Activated naive CD4-positive, alpha-beta T cell treated with anti-CD3 and anti-CD28 coated beads for 36 hours (primary cell): ENCODE results near the gene PLA2G5. TPM values are rescaled to one million over a fixed set of nuclear protein-coding genes. Genes with fewer than 3 reads are reported as not detected.

Experiments
- CTCF ChIA-PET: fragments of 350-600 bp; sonication (Branson Sonifier 250); formaldehyde crosslinking; loops from one replicate; lab custom pipeline; 2021; ENCODE audit warnings: antibody characterized with exemption; lab: Charles Lee
- DNase-seq: peaks from one replicate; pipeline ENCODE4 v3.0.0-alpha.2; 2020
- H3K27ac Mint-ChIP-seq: one replicate; pipeline ENCODE4 v1.8.0; 2021; ENCODE audit warnings: mild to moderate bottlenecking, mixed read lengths
- H3K27me3 Mint-ChIP-seq: one replicate; pipeline ENCODE4 v1.8.0; 2021; ENCODE audit warnings: low read depth, mixed read lengths
- H3K36me3 Mint-ChIP-seq: one replicate; pipeline ENCODE4 v1.8.0; 2021; ENCODE audit warnings: low read depth, mixed read lengths
- H3K4me1 Mint-ChIP-seq: one replicate; pipeline ENCODE4 v1.8.0; 2021; ENCODE audit warnings: low read depth, mixed read lengths
- H3K4me3 Mint-ChIP-seq: one replicate; pipeline ENCODE4 v1.8.0; 2021; ENCODE audit warnings: mild to moderate bottlenecking, moderate library complexity, mixed read lengths
- H3K9me3 Mint-ChIP-seq: one replicate; pipeline ENCODE4 v1.8.0; 2021; ENCODE audit warnings: mixed read lengths
- intact Hi-C: fragments of 100-400 bp; cut with micrococcal nuclease; formaldehyde crosslinking; loops from one replicate; pipeline ENCODE4 v1.15.1; 2023
- total RNA-seq, 2 experiments: library from RNA; stranded (reverse); gene quantifications; one replicate each; pipeline ENCODE4 v1.2.3, GENCODE V29; 2021

PLA2G5 gene
- total RNA-seq, 2 experiments from 2014 or later = not detected

DNA sequence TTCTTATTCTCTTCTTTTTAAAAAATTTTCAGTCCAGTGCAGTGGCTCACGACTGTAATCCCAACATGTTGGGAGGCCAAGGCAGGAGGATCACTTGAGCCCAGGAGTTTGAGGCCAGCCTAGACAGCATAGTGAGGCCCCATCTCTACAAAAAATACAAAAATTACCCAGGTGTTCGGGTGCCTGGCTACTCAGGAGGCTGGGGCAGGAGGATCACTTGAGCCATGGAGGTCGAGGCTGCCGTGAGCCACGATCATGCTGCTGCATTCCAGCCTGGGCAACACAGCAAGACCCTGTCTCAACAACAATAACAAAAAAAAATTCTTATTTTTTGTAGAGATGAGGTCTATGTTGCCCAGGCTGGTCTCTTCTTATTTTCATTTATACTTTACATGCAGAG, 41.5 kb downstream of the PLA2G5 start:
- CTCF ChIA-PET = no interaction called here
- intact Hi-C loops = no loop called here
- no peaks in the 10 kb centered on the region for H3K36me3 Mint-ChIP-seq

DNA sequence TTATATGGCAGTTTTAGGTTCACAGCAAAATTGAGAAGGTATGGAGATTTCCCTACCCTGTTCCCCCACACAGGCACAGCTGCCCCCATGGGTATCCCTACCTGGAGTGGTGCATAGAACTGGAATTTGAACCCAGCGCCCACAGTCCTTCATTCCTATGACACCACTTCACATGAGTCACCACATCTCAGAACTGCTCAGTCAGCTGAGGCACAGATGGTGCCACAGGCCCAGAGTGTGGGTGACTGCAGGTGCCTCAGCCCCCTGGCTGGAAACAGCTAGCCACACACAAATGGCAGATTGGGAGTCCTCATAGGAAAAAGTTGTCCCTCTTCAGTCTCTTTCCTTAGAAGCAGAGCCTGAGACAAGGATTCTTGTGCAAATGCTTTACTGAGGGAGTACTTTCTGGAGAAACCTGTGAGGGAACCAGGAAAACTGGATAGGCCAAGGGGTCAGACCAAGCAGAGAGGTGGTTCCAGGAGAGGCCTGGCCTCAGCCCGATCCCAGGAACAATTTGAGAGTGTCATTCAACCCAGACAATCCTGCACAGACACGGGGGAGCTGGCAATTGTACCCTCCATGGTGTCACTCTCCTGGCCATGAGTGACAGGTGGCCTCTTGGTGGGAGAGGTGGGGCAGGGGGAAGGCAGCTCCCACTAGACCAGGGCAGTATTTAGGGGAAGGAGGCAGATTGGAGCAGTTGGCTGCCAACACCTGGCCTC, 42.4 kb downstream of the PLA2G5 start:
- H3K27ac Mint-ChIP-seq = no peak overlapping the region
- peaks cover 11% of the 10 kb centered on the region for H3K27me3 Mint-ChIP-seq
- no peak overlapping the region for H3K4me3 Mint-ChIP-seq
- no peaks in the 10 kb centered on the region for H3K9me3 Mint-ChIP-seq
- H3K36me3 Mint-ChIP-seq = no peaks in the 10 kb centered on the region
- H3K4me1 Mint-ChIP-seq = no peaks in the 10 kb centered on the region
- CTCF ChIA-PET = no interaction called here
- no peak for DNase-seq
- intact Hi-C loops = no loop called here

More for the DNA sequence above, 41.5 kb downstream of the PLA2G5 start:
- Mint-ChIP-seq H3K4me1 (no peaks in the 10 kb centered on the region), H3K9me3 (no peaks in the 10 kb centered on the region), H3K27me3 (peaks cover 10% of the 10 kb centered on the region), H3K4me3 (no peak overlapping the region), H3K27ac (no peak overlapping the region)
- no peak for DNase-seq

DNA sequence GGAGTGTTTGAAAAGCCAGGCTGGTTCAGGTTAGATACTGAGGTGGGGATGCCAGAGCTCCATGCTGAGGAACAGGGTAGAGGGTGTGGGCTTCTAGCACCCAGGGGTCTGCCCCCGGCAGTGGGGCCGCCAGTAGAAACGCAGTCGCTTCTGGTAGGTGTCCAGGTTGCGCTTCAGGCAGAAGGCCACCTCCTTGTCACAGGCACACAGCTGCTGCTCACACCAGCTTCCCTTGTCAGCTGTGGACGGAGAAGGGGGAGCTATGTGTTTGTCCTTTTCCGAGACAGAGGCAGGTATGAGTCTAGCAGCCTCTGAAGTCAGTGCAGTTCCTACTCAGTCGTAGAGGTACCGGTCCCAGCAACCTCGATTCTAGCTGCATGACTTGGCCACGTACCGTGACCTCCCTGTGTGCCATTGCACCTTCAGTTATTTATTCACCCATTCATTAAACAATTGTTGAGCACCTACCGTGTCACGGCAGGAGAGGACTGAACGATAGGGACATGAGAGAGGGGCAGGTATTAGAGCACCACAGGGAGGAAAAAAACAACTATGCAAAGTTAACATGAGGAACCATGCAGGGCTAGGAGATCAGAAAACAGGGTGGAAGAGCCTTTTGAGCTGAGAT, 44.1 kb downstream of the PLA2G5 start:
- no peaks in the 10 kb centered on the region for H3K4me1 Mint-ChIP-seq
- no peaks in the 10 kb centered on the region for H3K9me3 Mint-ChIP-seq
- H3K27ac Mint-ChIP-seq = no peak overlapping the region
- intact Hi-C loops = no loop called here
- no peak for DNase-seq
- H3K4me3 Mint-ChIP-seq = no peak overlapping the region
- CTCF ChIA-PET = interaction anchor here (1.1 to 1.7 kb wide), 2 partner anchors 12 to 38 kb away, joined by 3 to 5 read pairs; no protein-coding TSS in a partner anchor
- peaks cover 11% of the 10 kb centered on the region for H3K27me3 Mint-ChIP-seq
- H3K36me3 Mint-ChIP-seq = no peaks in the 10 kb centered on the region

DNA sequence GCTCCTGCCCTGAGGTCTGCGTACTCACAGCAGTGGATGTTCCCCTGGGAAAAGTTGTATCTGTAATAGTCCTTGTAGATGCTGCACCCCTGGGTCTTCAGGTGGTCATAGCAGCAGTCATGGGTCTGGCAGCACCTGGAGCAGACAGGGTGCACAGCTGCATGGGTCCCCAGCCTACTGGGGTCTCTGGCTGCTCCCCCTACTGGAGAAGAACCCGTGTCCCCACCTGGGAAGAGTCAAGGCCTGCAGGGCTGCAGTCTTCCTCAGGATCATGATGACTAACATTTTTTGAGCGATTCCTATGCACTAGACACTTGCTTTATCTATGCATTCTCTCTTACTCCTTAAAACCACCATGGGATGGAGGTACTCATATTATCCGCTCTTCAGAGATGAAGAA, 45.5 kb downstream of the PLA2G5 start:
- DNase-seq = no peak
- no peaks in the 10 kb centered on the region for H3K36me3 Mint-ChIP-seq
- H3K4me3 Mint-ChIP-seq = no peak overlapping the region
- H3K27me3 Mint-ChIP-seq = peaks cover 8% of the 10 kb centered on the region
- CTCF ChIA-PET = interaction anchor here (1.7 kb wide), 1 partner anchor 37 kb away, joined by 5 read pairs; no protein-coding TSS in a partner anchor
- no peaks in the 10 kb centered on the region for H3K9me3 Mint-ChIP-seq
- no peaks in the 10 kb centered on the region for H3K4me1 Mint-ChIP-seq
- H3K27ac Mint-ChIP-seq = no peak overlapping the region
- intact Hi-C loops = no loop called here

DNA sequence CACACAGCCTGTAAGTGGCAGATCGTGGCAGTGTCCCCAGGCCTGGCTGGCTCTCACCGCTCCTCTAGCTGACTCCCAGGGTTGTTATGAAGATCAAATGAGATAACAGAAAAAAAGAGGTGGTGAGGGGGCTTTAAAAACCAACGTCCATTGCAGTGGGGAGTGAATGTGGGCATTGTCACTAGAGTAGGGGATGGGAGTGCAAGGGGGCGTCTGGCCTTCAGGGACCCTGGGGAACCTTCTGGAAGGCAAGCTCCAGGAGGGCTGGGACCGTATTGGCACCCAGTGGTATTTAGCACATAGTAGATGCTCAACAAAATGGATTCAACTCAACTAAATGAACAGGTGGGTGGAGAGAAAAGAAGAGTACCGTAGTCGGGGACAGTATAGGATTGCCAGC, 45.9 kb downstream of the PLA2G5 start:
- H3K27ac Mint-ChIP-seq = no peak overlapping the region
- DNase-seq = no peak
- H3K27me3 Mint-ChIP-seq = peaks cover 8% of the 10 kb centered on the region
- no peak overlapping the region for H3K4me3 Mint-ChIP-seq
- H3K36me3 Mint-ChIP-seq = no peaks in the 10 kb centered on the region
- H3K9me3 Mint-ChIP-seq = no peaks in the 10 kb centered on the region
- intact Hi-C loops = no loop called here
- no peaks in the 10 kb centered on the region for H3K4me1 Mint-ChIP-seq
- CTCF ChIA-PET = no interaction called here

DNA sequence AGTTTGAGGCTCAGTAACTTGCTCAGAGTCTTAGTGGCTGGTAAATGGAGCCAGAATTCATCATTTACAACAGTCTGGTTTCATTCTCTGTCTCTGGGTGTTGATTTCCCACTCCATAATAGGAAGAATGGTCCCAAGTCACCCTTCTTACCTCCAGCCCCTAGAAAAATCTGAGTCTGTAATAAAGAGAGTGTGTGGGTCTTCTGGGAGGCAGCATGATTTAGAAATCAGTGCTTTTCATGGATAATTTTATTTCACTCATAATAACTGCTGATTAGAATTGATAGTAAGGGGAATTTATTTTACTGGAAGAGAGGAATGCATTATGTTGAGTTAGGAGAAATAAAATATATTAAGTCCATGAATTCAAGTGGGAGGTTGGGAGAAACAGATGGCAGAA, 47.2 kb downstream of the PLA2G5 start:
- CTCF ChIA-PET = no interaction called here
- H3K4me1 Mint-ChIP-seq = no peaks in the 10 kb centered on the region
- intact Hi-C loops = no loop called here
- H3K9me3 Mint-ChIP-seq = no peaks in the 10 kb centered on the region
- H3K27me3 Mint-ChIP-seq = peaks cover 8% of the 10 kb centered on the region
- H3K27ac Mint-ChIP-seq = no peak overlapping the region
- H3K36me3 Mint-ChIP-seq = no peaks in the 10 kb centered on the region
- no peak for DNase-seq
- H3K4me3 Mint-ChIP-seq = no peak overlapping the region

DNA sequence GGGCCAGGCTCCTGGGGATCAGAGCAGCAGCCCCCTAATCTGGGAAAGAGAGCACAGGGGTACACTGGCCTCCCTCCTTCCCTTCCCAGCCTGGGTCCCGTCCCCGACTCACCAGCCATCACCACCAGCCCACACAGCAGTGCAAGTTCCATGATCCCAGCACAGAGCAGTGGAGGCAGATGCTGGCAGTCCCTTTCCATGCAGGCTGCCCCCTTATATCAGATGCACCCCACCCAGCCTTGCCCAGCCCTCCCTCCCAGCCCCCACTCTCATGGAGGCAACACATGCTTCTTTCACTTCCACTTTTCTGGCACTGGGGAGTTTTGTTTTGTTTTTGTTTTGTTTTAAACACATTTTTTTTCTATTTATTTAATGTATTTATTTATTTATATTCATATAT, 49.4 kb downstream of the PLA2G5 start, which contains the start of gene PLA2G2D:
TSS of gene PLA2G2D (minus strand) at position 190 of the 400 bp plus-strand sequence. CDS start at position 152, 38 bp downstream.
- no peaks in the 10 kb centered on the region for H3K9me3 Mint-ChIP-seq
- H3K4me3 Mint-ChIP-seq = no peak within 1 kb of the TSS
- no peaks in the 10 kb centered on the region for H3K4me1 Mint-ChIP-seq
- H3K36me3 Mint-ChIP-seq = no peaks in the 10 kb centered on the region
- CTCF ChIA-PET = no interaction called here
- DNase-seq = no peak
- intact Hi-C loops = no loop called here
- no peak within 1 kb of the TSS for H3K27ac Mint-ChIP-seq
- peaks cover 8% of the 10 kb centered on the region for H3K27me3 Mint-ChIP-seq

DNA sequence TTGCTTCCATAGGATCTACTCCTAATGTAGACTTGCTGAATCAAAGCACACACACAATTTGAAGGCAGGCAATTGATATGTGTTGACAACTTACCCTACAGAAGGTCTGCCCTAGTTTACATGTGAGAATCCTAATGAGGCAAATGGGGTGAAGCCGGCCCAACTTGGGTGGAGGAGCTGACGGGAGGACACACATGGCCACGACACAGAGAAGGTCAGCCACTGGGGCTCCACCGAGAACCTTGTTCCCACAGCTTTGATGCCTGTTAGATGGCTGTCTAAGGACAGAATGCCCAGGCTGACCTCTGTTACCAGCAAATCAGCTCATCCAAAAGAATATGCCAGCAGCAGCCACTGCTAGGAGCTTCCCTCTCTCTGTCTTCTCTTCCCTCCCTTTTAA, 50.8 kb downstream of the PLA2G5 start:
- peaks cover 4% of the 10 kb centered on the region for H3K27me3 Mint-ChIP-seq
- DNase-seq = no peak
- no peaks in the 10 kb centered on the region for H3K9me3 Mint-ChIP-seq
- no peak overlapping the region for H3K27ac Mint-ChIP-seq
- CTCF ChIA-PET = no interaction called here
- H3K4me3 Mint-ChIP-seq = no peak overlapping the region
- no peaks in the 10 kb centered on the region for H3K36me3 Mint-ChIP-seq
- intact Hi-C loops = no loop called here
- no peaks in the 10 kb centered on the region for H3K4me1 Mint-ChIP-seq

DNA sequence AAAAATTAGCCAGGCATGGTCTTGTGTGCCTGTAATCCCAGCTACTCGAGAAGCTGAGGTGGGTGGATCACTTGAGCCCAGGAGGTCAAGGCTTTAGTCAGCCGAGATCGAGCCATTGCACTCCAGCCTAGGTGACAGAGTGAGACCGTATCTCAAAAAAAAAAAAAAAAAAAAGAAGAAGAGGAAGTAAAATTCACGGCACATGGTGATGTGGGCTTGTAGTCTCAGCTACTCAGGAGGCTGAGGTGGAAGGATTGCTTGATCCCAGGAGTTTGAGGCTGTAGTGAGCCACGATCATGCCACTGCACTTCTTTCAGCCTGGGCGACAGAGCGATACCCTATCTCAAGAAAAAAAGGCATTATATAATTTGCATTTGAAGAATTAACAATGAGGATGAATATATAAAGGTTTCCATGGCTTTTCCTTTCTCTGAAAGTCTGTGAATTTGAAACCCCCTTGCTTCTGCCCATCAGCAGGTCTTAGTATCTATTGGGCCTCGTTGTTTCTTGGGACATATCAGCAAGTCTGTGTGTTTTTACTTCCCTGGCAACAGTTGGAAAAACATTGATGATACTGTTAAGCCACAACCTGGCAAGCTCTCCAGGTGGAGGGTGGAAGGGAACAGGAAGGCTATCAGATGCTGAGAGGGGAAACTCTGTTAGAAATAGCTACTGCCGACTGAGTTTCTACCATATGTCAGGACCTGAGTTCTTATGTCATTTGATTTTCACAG, 53.9 kb downstream of the PLA2G5 start:
- H3K9me3 Mint-ChIP-seq = no peaks in the 10 kb centered on the region
- no peak overlapping the region for H3K27ac Mint-ChIP-seq
- H3K4me3 Mint-ChIP-seq = no peak overlapping the region
- CTCF ChIA-PET = interaction anchor here (0.7 kb wide), 1 partner anchor 675 kb away, joined by 3 read pairs; no protein-coding TSS in a partner anchor
- H3K27me3 Mint-ChIP-seq = no peaks in the 10 kb centered on the region
- no peaks in the 10 kb centered on the region for H3K36me3 Mint-ChIP-seq
- no peaks in the 10 kb centered on the region for H3K4me1 Mint-ChIP-seq
- intact Hi-C loops = no loop called here
- no peak for DNase-seq

DNA sequence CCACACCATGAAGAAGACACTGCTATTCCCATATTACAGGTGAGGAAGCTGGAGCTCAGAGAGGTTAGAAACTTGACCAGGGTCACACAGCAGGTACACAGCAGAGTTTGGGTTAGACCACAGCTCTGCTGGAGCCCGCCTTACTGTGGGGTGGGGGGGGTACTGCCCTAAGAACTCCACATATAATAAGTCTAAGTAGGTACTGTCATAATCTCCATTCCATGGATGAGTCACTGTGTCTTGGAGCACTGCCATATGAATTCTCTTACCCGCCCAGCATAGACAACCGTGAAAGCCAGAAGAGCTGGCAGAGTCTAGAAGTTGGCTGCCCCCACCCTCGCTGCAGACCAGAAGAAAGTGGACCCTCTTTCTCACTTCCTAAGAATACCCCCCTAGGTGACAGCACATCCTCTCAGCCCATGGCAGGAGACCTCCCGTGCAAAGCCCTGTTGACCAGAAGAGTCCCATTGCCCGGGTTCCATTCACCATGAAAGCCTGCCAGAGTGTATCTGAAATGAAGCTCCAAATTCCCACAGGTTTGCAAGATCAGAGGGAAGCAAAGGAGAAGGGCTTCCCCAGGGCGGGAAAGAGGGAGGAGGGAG, 54.6 kb downstream of the PLA2G5 start:
- H3K4me3 Mint-ChIP-seq = no peak overlapping the region

DNA sequence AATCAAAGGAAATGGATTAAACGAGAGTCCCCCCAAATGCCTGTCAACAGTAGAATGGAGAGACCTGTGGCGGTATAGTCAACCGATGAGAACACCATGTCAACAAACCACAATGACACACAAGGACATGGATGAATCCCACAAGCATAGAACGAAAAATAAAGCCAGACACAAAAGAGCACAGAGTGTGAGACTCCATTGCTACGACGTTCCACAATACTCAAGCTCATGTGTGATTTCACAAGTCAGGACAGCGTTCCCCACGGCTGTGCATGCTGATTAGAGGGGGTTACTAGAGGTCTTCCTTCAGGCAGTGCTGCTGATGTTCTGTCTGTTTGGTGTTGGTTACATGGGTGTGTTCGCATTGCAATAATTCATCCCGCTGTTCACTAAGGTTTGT, 55.1 kb downstream of the PLA2G5 start:
- H3K4me3 Mint-ChIP-seq = no peak overlapping the region
- no peaks in the 10 kb centered on the region for H3K27me3 Mint-ChIP-seq
- intact Hi-C loops = no loop called here
- CTCF ChIA-PET = interaction anchor here (0.8 kb wide), 1 partner anchor 87 kb away, joined by 3 read pairs; no protein-coding TSS in a partner anchor
- no peak for DNase-seq
- H3K9me3 Mint-ChIP-seq = peaks cover 1% of the 10 kb centered on the region
- H3K36me3 Mint-ChIP-seq = no peaks in the 10 kb centered on the region
- no peak overlapping the region for H3K27ac Mint-ChIP-seq
- H3K4me1 Mint-ChIP-seq = no peaks in the 10 kb centered on the region

More for the DNA sequence above, 54.6 kb downstream of the PLA2G5 start:
- no peaks in the 10 kb centered on the region for H3K36me3 Mint-ChIP-seq
- H3K27me3 Mint-ChIP-seq = no peaks in the 10 kb centered on the region
- DNase-seq = no peak
- H3K4me1 Mint-ChIP-seq = no peaks in the 10 kb centered on the region
- CTCF ChIA-PET = no interaction called here
- H3K27ac Mint-ChIP-seq = no peak overlapping the region
- intact Hi-C loops = no loop called here
- H3K9me3 Mint-ChIP-seq = peaks cover 1% of the 10 kb centered on the region
